HG02938 (cell line): ENCODE data around the gene CACNA1D.
A peak's percentile ranks its signal among the peaks of the same experiment; 100 is the strongest.

Experiments
- ATAC-seq: cut with Tn5 transposase; IDR thresholded peaks from one replicate; pipeline ENCODE4 v1.9.1; 2021; ENCODE audit warnings: mild to moderate bottlenecking, moderate library complexity; ENCODE audit not compliant: unreplicated experiment

CACNA1D gene

GRCh38 chr3:53817809-53818208 is 323.4 kb downstream of the CACNA1D start:
- no peak for ATAC-seq

DNA sequence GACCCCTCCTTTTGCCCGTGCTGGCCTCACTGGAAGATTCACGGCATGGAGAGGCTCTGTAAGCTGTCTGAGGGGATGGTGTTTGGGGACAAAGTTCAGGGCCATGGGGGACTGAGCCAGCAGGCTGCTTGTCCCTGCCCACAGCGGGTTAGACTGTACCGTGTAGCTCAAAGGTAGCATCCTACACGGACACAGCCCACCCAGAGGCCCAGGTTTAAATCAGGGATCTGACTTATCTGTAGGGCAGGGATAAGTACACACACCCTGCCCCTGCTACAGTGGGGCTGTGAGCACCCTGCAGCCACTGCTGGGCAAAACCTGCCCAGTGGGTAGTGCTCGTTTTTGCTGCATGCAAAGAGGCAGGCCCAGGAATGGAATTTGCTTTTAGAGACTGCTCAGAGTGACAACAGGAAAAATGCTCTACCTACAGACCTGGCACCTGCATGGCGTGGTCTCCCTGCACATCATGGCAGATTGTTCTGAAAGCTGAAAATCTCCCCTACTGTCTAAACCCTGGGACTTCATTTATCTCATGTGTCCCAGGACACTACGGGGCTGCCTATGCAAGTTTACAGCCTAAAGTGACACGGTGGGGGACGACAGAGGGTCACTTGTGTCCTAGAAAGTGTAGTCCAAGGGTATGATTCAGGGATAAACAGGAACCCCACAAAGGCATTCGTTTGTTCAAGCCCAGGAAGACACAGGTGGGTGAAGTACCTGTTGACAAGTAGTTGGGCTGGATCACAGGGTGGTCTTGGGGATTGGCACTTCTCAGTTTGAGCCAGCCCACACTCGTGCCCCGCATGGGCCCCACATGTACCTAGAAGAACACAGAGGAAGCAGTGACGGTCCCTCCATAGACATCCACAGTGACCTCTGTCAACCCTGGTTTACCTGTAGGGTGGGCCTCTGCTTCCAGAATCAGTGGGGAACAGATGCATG is 324.1 kb downstream of the CACNA1D start:
- no peak for ATAC-seq

GRCh38 chr3:53819163-53819868 is 324.9 kb downstream of the CACNA1D start:
- ATAC-seq: no peak

DNA sequence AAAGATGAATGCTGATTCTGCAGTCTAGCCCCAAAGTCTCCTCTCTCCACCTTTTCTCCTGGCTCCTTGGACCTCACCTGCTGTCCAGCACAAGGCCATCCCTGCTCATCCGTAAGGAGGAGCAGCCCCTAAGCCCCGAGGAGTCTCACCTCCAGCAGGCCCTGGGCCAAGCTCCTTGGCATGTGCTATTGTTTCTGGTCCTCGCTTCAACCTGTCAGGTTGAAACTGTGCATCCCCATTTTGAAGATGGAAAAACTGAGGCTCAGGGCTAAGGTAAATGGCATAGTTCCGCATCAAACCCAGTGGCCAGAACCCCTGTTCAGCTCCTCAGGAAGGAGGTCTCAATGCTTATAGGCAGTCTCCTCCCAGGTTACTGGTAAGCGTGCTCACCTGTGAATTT is 325.7 kb downstream of the CACNA1D start:
- no peak for ATAC-seq

DNA sequence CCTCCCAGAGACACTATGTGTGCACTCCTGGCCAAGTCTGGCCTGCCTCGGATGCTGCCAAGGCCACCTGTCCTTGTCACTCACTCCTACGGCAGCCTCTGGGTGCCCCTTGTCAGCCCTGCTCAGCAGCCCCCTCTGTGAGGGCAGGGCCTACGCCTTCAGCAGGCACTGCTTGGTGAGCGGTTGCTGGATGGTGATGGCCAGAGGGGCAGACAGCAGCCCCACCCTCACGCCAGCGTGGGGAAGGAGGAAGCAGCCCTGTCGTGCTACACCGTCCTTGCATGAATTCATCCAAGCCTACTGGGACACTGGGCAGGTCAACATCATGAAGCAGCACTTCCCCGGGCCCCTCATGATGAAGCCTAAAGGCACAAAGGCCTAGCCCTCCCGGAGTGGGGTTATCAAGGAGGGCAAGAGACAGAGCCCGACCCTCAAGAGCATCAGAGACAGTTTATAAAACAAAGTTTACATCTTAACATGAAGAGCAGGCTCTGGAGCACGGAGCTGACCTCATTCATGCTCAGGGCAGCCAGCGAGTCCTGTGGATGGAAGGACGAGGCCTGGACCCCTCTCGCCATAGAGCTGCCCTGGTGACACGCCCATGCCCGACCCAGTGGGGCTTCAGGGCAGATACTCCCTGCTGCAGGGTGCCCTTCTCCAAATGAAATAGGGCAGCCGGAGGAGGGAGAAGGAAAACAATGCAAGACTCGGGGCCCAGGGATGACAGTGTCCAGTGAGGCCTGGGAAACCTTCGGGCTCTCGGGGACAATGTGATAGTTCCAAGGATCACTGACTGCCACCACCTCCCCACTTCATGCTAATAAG is 326.6 kb downstream of the CACNA1D start:
- no peak for ATAC-seq

DNA sequence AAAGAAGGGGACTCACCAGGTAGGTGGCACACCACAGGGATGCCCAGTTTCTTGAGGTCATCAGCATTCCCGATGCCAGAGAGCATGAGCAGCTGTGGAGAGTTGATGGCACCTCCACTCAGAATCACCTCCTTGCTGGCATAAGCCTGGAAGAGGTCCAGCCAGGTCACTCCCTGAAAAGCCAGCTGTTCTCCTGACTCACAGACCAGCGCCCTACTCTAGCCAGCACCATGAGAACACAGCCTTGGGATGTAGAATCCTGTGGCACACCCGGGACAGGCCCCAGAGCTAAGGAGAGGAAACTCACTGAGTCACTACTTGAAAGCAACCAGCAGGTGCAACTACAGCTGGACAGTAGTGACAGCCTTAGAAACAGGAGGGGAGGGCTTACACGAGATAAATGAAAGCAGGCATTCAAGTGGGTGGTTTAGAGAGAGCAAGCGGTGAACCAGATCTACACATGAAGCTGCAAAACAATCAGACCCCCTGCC is 327.3 kb downstream of the CACNA1D start:
- peak; percentile 61 for ATAC-seq

- no peak for ATAC-seq
These were observed 327.9 kb downstream of the CACNA1D start for GRCh38 chr3:53822331-53822741.

DNA sequence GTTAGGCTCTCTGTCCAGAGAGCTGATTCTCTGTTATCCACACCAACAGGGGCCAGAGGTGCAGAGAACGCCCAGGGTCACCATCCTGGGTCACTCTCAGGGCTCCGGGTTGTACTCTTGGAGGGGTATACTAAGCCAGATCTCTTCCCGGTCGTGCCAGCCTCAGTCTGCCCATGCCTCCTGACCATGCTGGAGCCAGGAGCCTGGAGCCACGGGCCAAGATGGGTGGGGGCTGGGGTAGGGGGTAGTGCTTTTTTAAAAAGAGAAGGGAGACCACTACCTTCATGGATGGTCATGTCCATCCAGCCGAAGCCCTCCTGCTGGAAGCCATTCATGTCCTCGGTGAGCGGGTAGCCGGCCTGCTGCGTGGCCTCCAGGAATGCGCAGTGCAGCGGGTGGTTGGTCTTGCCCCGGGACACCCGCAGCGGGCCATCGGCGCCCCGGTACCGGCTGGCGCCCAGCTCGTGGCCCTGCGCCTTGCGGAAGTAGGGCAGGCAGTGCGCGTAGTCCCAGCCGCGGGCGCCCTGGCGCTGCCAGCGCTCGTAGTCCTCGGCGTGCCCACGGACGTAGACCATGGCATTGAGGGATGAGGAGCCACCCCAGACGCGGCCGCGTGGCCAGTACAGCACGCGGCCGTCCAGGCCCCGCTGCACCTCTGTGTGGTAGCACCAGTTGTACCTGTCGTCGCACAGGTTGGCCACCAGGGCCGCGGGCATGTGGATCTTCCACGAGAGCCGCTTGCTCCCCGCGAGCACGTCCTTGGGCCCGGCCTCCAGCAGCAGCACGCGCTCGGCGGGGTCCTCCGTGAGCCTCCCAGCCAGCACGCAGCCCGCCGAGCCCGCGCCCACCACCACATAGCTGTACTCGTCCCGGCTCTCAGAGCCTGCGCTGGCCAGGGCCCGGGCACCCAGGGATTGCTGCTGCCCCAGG is 328.9 kb downstream of the CACNA1D start:
- no peak for ATAC-seq

DNA sequence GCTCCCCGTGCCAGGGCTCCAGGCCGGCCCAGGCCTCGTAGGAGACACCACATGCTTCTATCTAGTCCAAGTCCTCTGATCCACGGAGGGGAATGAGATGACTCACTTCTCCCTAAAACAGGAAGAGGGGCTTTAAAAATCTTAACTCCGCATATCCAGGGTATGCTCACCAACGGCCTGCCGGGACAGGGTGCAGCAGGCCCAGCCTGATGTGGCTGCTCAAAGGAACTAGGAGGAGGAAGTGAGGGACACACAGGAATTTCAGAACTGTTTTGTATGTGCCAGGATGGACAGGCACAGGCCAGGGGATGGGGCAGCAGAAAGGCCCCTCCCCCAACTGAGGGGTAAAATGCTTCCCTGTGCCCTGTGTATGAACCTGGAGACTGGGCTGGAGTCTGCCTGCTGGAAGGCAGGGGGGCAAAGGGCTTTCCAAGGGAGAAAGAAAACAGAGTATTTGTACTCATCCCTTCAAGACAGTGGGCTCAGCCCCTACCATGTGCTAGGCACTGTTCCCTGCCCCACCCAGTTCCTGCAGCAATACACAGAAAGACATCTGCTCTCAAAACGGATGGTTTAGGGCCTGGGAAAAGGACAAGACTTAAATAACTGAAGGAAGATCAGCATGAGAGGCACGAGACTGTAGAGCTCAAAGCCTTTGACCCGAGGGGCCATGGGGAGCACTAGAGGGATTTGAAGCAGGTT is 329.7 kb downstream of the CACNA1D start:
- no peak for ATAC-seq

DNA sequence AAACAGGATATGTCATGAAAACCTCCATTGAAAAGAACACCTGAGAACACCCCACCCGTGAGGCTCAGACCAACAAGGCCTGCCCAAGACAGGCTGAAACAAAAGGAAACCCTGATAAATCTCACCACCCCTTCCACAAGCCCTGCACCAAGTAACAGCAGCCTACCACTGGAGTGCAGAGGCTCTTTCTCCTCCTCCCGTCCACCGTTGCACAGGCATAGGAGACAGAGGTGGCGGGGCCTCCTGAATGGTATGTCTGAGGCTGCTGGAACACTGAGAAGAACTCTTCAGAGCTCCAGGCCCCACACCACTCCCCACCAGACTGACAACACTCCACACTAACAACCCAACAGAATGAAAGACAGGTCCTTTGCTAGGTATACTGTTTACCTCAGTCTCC is 330.4 kb downstream of the CACNA1D start:
- no peak for ATAC-seq

- no peak for ATAC-seq
These were observed 331.6 kb downstream of the CACNA1D start for GRCh38 chr3:53826048-53826447.

GRCh38 chr3:53828581-53828980 is 334.2 kb downstream of the CACNA1D start:
- no peak for ATAC-seq

GRCh38 chr3:53829605-53830004 is 335.2 kb downstream of the CACNA1D start:
- no peak for ATAC-seq

DNA sequence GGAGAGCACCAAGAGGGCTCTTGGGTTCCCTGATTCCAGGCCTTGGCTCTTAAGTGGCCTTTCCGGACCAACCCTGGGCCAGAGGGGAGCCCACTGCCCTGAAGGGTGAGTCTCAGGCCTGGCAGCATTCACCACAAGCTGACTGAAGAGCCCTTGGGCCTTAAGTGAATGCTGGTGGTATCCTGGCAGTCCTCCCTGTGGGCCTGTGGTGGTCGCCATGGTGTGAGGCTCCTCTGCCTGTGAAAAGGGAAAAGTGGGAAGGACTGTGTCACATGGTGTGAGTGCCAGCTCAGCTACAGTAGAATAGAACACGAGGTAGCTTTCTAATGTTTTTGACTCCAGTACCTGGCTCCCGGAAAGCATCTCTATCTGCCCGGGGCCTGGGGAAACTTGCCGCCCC is 336.5 kb downstream of the CACNA1D start:
- ATAC-seq: no peak

DNA sequence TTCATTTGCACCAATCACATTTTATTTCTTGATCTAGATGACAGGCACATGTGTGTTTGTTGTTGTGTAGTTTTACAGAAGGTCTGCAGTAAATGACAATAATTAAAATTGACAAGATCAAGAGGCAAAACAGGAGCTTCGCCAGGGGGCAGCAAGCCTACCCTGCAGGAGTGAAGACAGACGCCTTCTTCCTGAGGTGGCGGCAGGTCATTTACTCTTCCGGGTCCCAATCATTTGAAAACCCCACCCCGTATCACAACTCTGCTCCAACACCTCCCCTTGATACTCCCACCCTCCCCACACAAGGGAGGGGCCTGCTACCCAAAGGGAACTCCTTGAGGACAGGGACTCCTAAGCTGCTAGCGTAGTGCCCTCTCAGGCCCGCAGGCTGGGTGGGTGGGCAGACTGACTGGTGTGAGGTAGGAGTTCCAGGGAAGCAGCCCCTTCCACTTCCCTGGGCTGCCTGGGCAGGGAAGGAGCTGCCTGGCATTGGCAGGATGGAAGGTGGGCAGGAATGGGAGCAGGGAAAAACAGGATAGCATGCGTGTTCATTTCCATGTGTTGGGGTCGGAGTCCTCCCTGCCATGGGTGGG is 338.7 kb downstream of the CACNA1D start:
- ATAC-seq: no peak

GRCh38 chr3:53833700-53834099 is 339.3 kb downstream of the CACNA1D start:
- no peak for ATAC-seq

GRCh38 chr3:53834429-53835095 is 340.2 kb downstream of the CACNA1D start:
- no peak for ATAC-seq

DNA sequence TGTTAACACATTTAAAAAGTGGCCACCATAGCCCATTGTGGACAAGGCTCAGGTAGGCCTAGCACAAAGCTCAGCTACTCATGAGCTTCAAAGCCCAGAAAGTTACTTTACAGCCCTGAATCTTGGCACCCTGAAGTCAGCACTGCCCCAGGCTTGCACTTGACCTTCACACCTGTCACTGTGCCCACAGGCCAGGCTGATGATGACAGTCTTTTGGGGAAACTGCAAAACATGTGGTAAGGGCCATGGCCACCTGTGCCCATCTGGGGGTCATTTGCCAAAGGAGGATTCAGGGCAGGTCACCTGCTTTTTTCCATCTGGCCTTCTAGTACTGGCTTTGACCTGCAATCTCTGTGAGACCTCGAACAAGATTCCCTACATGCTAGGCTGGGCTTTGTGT is 340.8 kb downstream of the CACNA1D start:
- ATAC-seq: no peak
